Hindlimb muscle (tissue), 1 donor: ENCODE data around the gene HRAS. TPM values are rescaled to one million over a fixed set of nuclear protein-coding genes. Genes with fewer than 3 reads are reported as not detected.

ENCODE experiments used
- DNase-seq: peaks from one replicate; pipeline ENCODE4 v3.0.0-alpha.2; 2013
- polyA plus RNA-seq: library from polyadenylated mRNA; unstranded; fragments of 120-200 nt; gene quantifications from one replicate; pipeline ENCODE4 v1.2.1, GENCODE V29; 2013; ENCODE audit not compliant: insufficient read length

HRAS gene
- polyA plus RNA-seq, 1 donor, result 144 TPM

DNA sequence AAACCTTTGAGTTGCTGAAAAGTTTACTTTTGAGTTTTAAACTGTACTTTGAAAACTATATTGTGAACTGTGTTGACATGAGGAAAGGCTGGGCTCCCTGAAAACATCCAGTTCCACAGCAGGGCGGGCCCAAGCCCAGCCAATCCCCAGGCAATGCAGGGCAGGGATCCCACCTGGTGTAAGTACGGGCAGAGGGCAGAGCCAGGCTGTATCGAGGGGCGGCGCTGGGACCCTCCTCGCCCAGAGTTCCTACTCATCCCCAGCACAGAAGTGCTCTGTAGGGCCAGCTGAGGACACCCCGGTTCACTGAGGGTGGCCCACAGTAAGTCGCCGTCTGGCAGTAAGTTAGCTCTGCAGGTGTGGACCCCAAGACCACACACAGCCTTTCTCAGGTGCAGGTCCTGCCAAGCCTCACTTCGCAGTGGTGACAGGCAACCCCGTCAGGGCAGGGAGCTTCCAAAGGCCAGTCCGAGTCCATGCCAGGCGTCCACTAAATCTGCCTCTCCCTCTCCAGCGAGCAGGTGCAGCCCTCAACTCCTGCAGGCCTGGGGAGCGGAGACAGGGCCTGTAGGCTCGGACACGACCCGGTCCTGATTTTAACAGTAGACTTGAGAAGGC, 31.7 kb upstream of the HRAS start:
- no peak for DNase-seq

DNA sequence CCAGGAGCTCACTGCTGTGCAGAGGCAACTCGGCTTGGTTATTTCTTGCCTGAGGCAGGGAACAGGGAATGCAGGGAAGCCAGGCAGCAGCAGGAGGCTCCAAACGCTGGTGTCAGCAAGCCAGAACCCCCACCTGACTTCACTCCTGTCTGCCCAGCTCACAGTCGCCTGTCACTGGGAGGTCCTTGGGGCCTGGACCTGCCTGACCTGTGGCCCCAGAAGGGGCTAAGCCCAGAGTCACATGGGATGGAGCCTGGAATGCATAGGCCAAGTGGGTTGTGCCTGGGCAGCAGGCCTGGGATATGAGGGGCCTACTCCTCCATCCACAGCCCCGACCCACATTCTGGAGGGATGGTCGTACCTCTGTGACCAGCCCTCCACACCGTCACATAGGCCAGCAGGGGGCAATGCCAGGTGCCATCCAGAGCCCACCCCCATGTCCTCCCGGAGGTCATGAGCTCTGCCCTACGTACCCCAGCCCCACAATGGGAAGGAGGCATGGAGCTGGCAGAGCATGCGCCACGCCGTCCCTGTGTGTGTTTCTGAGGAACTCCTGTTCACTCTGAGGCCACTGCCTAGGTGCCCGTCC, 30.6 kb upstream of the HRAS start:
- no peak for DNase-seq

GRCh38 chr11:563812-564578, 28.6 kb upstream of the HRAS start:
- no peak for DNase-seq

DNA sequence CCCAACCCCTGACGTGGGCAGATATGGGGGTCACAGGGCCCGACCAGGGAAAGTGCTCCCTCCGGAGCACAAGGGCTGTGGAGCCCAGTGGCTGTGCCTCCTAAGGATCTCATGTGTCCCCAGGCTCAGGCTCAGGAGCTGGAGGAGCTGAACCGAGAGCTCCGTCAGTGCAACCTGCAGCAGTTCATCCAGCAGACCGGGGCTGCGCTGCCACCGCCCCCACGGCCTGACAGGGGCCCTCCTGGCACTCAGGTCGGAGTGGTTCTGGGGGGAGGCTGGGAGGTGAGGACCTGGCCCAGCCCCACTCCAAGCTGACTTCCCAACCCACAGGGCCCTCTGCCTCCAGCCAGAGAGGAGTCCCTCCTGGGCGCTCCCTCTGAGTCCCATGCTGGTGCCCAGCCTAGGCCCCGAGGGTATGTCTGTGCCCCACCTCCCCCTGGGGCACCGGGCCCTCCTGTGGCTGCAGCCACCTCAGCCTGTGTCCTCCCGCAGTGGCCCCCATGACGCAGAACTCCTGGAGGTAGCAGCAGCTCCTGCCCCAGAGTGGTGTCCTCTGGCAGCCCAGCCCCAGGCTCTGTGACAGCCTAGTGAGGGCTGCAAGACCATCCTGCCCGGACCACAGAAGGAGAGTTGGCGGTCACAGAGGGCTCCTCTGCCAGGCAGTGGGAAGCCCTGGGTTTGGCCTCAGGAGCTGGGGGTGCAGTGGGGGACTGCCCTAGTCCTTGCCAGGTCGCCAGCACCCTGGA, 27.9 kb upstream of the HRAS start:
- no peak for DNase-seq

DNA sequence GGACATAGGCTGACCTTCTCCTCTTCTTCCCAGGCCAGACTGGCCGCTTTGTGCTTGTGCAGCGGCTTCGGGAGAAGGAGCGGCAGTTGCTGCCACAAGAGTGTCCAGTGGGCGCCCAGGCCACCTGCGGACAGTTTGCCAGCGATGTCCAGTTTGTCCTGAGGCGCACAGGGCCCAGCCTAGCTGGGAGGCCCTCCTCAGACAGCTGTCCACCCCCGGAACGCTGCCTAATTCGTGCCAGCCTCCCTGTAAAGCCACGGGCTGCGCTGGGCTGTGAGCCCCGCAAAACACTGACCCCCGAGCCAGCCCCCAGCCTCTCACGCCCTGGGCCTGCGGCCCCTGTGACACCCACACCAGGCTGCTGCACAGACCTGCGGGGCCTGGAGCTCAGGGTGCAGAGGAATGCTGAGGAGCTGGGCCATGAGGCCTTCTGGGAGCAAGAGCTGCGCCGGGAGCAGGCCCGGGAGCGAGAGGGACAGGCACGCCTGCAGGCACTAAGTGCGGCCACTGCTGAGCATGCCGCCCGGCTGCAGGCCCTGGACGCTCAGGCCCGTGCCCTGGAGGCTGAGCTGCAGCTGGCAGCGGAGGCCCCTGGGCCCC, 26.8 kb upstream of the HRAS start:
- DNase-seq, result no peak

DNA sequence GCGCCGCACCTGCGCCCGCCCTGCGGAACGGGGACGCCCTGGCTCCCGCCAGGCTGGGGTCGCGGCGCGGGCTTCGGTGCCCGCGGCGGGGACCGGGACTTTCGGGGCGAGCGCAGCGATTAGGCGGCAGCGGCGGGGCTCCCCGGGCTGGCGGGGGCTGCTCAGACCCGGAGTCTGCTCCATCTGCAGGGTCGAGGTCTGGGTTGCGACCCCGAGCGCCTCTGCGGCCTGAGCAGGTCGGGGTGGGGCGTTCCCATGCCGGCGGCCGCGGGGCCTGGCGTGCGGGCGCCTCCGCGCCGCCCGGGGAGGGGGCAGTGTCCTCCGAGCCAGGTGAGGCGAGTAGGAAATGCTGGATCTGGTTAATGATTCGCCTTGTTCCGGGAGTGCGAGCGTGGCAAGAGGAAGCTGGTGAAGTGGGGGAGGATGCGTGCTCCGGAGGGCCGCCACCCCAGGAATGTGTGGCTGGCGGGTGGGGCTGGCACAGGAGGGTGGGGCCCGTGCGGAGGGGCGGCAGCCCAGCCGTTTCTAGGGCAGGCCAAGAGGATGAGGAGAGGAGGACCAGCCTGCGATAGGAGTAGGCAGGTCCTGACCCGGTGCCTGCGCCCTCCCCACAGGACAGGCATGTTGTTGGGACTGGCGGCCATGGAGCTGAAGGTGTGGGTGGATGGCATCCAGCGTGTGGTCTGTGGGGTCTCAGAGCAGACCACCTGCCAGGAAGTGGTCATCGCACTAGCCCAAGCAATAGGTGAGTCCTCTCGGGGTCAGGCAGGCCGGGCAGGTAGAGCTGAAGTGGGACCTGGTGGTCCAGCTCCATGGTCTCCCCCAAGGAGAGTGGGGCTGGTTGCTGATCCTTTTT, 26.0 kb upstream of the HRAS start:
- no peak for DNase-seq

GRCh38 chr11:560305-561147, 25.1 kb upstream of the HRAS start, which contains the start of the genes LMNTD2 and RASSF7:
LMNTD2 (minus strand) TSS chr11:560738; CDS start chr11:560716, 22 bp downstream.
RASSF7 (plus strand) TSS chr11:560970; CDS start chr11:561769, 799 bp downstream.
- peak; percentile 83 for DNase-seq

- DNase-seq, result no peak
Measured at GRCh38 chr11:559712-560304, 24.4 kb upstream of the HRAS start.

- no peak for DNase-seq
Measured at GRCh38 chr11:559020-559620, 23.7 kb upstream of the HRAS start.

- no peak for DNase-seq
Measured at GRCh38 chr11:558503-558902, 23.1 kb upstream of the HRAS start.

GRCh38 chr11:557328-558132, 22.2 kb upstream of the HRAS start:
- DNase-seq, result no peak

GRCh38 chr11:556662-557256, 21.4 kb upstream of the HRAS start:
- no peak for DNase-seq

- no peak for DNase-seq
Measured at GRCh38 chr11:555780-556661, 20.6 kb upstream of the HRAS start.

DNA sequence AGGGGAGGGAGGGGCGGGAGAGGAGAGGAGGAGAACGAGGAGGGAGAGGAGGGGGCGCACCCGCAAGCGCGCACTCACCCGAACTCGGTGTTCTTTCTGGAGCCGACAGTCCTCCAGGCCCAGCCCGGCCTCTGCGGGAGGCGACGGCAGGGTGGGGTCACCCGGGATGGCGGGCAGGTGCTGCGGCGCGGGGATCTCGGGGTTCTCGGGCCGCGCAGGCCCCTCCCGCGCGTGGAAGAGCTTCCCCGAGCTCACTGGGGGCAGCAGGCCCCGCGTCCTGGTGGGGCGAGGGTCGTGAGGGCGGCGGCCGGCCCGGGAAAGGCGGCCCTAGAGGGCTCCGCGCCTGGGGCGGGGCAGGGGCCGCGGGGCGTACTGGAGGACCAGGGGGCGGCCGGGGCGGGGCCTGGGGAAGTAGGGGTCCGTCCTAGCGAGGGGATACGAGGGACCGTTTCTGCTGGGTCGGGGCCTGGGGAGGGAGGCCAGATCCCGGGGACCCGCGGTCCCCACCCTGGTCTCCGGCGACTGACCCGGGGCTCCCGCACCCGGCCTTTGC, 19.9 kb upstream of the HRAS start:
- no peak for DNase-seq

DNA sequence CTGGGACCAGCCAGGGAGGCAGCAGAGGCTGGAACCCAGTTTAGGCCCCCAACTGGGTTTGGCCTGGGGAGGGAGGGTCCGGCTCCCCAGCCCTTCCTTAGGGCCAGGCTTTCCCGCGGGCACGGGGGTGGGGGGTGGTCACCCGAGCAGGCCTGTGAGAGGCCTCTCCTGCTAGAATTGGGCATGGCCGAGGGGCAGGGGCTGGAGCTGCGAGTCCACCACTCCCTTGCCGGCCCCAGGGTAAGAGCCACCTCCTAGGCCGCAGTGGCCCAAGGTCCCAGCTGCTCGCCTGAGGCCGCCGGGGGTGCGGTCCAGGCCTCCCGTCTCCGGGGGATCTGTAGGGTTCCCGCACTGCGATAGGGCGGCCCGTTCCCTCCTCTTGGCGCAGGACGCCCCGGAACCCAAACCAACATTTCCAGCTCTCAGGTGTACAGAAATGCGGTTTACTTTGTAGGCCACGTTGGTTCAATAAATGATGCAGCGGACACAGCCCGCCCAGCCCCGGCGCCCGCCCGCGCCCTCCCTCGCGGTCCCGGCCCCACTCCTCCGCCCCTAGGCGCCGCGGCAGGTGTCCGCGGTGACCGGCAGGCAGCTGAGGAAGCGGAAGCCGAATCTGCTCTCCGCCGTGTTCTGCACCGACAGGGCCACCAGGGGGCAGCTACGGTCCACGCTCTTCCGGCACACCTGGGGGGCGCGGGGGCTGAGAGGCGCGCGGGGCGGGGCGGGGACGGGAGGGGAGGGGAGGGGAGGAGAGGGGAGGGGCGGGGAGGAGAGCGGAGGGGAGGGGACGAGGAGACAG, 19.3 kb upstream of the HRAS start:
- peak; percentile 56 for DNase-seq

DNA sequence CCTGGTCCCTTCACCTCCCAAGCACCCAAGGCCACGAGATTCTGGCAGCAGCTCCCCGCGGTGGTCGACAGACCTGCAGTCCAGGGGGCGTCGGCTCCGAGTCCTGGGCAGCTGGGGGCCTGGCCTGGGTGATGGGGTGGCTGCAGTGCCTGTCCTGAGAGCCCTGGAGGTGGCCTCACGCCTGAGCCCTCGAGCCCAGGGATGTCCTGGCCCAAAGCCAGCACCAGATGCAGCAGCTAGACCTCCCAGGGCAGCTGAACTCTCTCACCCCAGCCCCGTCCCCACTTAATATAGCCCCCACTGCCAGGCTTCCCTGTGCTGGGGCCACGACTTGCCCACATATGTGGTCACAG, 18.6 kb upstream of the HRAS start:
- no peak for DNase-seq
